GM21447 (cell line): ENCODE data around the gene IQGAP2.
"Not testable (repeated sequence)": the region's sequence is repeated elsewhere in the genome, so short reads cannot be mapped to it uniquely, and the experiment has no call there.

ENCODE experiments used
- ATAC-seq: cut with Tn5 transposase; IDR thresholded peaks from one replicate; pipeline ENCODE4 v1.9.1; 2021; ENCODE audit not compliant: unreplicated experiment

Gene IQGAP2

DNA sequence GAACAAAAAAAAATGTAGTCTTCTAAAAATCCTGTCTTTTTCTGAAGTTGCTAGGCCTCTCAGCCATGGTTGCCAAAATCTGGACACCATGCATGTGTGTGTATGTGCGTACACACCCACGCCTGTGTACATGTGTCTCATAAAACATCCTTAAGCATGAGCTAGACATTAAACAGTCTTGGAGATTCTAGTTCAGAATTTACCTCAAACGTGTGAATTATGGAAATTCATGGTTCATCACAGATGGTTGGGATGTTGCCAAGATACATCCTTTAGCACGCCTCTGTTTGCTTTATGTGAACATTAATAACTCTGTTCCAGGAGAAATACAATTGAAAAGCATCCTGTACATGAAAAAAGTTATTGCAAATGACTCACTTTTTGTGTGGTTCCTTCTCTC, 167.1 kb downstream of the IQGAP2 start:
- ATAC-seq = no peak

DNA sequence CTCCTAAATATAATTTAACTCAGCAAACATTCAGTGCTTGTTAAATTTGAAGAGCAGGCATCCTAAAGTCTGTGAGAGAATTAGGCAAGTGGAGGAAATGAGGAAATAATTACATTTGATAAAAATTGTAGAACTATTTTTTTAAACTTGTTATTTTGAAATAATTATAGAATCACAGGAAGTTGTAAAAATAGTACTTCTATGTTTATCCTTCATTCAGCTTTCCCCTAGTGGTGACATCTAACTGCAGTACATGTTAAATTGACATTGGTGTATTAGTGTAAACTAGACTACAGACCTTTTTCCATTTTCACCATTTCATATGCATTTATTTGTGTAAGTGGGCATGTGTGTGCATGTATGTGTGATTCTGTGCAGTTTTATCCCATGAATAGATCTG, 168.5 kb downstream of the IQGAP2 start:
- no peak for ATAC-seq

DNA sequence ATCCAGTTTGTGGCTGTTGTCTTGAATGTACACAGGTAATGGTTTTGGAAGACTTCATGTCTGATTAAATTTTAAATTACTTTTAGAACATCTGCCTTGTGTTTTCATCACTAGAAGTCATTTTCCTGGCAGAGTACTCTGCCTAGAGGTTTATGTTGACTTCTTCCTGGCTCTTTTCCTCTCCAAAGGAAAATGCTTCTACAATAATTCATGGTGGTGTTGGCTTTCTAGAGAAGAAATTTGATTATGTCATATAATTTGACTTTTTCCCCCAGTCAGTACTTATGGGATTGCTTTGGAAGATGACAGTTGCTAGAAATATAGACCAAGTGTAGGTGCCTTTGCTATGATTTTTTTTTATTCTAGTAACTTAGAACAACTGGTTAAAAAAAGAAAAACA, 173.4 kb downstream of the IQGAP2 start:
- ATAC-seq = no peak

DNA sequence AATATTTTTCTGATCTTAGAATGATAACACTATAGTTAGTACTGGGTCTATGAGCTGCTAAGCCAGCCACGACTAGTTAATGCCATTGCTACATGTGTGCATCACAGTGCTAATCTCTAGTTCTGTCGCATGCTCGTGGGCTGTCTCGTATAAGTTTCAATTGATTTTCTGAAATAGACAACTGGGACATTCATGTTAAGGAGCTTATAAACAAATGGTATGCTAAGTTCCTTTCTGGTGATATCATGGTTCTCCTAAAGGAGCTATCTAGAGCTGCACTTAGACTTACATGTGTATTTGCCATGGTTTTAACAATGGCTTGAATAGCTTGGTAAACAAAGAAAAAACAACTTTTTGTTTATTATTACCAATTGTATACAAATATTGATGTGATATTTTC, 173.9 kb downstream of the IQGAP2 start:
- no peak for ATAC-seq

DNA sequence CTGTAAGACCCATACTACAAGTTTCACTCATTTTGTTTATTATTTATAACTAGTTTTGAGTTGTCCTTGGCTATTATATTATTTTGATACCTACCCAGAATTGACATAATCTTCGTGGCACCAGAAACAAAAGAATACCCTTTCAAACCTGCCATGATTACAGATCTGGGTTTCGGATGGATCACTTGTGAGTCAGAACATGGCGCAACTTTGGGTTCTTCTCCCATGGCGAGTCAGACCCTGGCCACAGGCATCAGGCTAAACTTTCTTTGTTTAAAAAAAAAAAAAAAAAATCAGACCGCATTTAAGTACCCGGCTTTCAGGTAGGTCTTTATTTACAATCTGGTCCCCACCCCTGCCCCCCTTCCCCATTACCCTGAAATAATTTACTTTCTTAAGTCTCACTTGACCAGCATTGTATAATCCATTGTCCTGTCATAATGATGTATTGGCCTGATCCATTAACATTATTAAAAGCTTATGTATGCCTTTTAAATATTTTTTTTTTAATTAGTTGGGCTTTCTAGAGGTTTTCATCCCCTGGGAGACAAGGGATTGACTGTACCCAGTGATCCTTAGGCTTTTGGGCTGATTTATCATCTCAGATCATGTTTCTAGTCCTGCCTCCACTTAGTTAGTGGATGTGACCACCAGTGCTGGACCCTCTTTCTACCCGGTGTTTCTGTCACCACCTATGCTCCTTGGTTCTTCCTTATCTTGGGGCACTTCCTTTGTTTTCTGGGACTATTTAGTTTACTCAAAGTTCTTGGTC, 176.3 kb downstream of the IQGAP2 start:
- ATAC-seq = no peak

DNA sequence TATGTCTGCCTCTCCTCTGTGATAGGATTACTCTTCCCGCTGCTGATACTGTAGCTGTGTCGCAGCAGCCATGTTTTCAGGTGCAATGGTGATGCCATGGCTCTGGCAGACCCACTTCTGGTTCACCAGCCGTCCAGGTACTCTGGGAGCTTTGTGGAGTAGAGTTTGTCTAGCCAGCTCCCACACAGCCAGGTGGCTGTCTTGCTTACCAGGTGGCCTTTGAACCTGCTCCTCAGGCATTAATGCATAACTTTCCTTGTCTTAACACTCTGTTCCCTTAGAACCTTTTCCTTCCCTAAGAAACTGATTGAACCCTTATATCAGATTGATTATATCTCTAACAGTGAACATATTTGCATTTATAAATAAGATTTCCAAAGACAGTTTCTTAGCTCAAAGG, 177.9 kb downstream of the IQGAP2 start:
- no peak for ATAC-seq

DNA sequence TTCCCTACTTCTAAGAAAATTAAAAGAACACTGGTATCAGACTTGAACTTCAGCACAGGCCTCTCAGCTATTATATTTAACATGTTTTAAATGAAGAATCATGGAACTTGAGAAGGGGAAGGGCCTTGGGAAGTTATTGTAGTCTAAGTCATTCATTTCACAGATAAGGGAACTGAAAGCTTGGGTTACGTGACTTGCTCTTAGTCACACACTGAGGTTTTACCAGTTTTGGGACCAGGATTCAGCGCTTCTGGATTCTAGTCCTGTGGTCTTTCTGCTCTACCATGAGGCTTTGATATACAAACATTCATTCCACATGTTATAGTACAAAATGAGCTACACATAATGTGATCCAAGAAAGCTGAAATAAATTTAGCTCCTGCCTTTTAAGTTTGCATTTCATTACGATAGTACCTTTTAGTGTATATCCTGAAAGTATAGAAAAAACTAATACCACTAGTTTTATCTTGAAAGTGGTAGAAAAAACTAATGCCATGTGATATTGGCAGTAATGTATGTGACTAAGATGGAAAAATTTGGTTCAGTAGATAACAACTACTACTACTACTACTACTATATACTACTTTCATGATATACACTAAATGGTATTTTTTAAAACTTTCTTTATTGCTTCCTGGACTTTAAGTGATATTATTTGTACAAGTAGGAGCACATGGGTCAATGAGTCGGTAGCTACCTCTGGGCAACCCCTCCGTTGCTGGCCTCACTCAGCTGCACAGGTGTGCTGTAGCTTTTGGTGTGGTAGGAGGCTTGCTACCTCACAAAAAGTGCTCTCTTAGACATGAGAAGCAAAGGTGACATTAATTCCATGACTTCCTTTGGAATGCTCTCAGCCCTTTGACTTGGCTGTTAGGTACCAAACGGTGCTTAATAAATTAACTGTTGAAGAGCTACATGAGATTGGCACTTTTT, 179.4 kb downstream of the IQGAP2 start:
- ATAC-seq = peak; percentile 95

DNA sequence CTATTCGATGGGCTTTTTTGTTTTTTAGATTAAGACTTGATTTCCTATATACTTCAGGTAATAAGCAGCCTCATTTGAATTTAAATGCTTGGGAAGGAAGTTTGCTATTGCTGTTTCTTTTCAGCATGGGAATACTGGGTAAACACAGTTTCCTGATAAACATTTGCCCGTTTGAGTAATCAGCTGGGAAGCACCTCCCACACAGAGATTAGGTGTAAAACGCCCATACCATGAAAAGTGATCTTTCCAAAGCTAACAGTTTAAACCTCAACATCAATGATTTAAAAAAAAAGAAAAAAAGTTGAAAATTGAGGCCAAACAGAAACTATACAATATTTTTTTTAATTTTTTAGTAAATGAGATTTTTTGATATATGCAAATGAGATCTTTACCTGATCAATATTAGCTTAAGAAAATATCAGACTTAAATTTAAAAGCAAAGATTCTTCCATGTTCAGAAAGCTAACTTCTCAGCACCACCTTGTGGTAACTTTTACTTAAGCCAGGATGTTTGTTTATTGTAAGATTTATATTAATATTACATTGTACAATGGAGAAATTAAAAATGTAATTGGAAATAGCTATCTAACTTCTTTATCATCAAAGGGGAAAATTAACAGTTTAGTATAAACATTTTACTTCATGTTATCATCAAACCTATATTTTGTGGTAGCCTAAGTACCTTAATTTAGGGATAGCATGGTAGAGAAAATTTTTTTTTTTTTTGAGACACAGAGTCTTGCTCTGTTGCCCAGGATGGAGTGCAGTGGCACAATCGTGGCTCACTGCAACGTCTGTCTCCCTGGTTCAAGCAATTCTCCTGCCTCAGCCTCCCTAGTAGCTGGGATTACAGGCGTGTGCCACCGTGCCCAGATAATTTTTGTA, 180.3 kb downstream of the IQGAP2 start:
- no peak for ATAC-seq

DNA sequence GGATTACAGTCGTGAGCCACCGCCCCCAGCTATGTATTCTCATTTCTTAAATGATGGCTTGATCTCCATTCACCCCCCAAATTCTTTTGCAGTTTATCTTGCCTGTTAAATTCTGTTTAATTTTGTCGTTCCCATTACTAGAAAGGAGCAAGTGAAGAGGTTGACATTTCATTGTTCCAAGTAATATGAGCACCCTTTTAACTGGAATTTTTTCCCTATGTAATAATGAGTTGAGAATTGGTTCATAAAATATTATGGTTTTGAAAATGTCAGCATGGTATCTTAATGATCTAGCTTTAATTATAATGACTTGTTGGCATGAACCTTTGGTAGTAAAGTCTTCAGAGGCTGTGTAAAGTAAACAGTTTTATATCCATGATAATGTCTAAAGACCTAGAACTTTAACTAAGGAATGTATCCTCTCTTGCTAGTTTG, 182.7 kb downstream of the IQGAP2 start:
- ATAC-seq = no peak

DNA sequence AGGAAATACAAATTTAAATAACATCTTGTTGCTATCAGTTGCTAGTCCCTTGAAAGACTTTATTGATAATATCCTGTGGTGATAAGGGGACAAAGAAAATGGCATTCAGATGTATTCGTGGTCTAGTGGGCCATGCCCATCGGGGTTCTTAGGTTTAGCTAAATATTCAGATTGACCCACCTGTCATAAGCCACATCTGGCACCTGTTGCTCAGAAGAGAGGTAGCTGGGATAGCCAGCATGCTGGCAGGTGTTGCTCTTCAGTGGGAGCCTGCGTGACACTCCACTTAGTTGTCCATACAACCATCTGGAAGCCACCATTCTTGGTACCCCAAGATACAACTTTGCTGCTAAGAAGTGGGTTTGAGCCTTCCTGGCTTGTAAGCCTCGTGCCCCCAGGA, 183.4 kb downstream of the IQGAP2 start:
- ATAC-seq = no peak

DNA sequence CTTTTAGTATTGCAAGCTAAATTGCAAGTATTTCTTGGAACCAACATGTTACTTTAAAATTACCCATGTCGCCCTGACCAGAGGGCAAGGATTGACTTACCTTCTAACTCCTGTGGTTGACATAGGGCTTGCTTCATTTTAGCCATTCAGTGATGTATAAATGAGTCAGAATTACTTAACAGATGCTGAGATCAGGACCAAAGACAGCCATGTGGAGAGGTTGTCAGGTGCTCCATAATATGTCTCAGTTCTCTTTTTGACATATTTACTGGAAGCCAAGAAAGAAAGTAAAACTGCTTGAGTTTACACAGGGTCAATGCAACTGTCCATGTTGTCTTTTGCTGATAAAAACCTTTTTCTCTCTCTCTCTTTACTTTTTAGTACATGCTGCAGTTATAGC, 186.9 kb downstream of the IQGAP2 start:
- ATAC-seq = peak; percentile 99

DNA sequence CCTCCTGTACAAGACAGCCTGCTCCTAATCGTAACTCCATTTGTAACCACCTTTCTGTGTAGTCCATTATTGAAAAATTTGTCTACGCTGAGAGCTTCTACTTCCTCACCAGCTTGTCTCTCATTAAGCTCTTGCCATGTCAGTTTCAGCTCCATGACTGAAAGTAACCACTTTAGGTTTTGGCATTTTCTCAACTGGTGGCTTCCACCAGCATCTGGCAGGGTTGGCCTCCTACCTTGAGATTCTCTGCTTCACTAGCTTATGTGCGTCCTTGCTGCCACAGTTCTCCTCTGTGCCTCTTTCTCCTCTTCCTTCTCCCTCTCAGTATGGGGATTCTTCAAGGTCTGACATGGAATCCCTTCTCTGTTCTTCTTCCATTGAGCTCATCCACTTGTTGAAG, 188.3 kb downstream of the IQGAP2 start:
- no peak for ATAC-seq

DNA sequence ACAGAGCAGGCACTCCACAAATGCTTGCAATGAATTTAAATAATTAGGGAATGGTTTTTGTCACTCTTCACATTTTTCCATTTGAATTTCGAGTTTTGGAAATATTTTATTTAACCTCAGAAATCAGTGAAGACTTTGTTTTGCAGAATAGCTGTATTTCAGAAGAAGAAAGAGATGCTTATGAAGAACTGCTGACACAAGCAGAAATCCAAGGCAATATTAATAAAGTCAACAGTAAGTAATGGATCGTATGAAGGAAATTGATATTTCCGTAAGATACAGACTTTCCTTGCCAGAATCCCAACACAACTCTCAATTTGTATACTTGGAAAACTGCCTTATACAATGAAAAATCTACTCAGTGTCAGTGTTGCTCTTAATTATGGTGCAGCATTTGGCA, 189.6 kb downstream of the IQGAP2 start:
- no peak for ATAC-seq

DNA sequence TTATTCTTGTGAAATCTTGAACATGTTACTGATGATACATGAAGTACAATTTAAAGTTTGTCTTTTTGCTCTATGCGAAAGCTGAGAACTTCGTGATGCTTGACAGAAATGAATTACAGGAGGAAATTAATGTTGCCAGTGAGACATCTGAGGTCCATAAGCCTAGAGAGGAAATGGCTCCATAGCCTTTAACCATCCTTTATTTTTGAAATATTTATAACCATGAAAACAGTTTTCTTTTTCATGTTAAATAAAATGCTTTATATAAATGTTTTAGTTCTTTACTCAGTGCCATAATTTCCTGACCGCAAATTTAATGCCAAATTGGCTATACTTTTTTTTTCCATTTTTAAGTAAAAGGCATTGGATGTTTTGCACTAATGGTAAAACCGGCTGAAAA, 191.0 kb downstream of the IQGAP2 start:
- ATAC-seq = no peak

DNA sequence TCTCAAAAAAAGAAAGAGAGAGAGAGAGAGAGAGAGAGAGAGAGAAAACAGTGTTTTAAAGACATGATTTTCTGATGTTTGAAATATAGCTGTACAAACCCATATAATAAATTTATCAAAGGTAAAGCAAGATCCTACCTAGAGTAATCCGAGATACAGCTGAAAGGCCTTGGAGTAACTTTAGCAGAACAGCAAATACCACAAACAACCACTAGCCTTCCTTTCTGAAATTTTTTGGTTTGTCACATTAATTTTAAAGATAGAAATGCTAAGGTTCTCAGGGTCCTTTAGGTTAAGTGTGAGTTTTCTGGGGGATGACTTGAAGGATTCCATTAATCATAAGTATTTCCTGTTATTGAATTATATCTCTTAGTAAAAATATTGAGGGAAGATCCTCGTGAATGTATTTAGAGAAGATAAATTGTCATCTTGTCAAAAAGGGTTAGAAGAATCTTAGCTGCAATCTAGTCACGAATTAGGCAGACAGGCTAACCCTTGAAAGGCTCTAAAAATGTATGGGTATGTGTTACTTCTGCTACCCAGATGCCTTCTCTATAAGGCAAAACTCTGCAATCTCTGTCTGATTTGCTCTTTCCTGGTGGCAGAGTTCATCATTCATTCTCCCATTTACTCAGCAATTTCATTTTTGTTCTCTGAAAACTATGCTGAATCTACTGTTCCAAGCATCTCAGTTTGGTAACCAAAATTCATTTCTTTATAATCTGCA, 192.8 kb downstream of the IQGAP2 start:
- ATAC-seq = no peak

DNA sequence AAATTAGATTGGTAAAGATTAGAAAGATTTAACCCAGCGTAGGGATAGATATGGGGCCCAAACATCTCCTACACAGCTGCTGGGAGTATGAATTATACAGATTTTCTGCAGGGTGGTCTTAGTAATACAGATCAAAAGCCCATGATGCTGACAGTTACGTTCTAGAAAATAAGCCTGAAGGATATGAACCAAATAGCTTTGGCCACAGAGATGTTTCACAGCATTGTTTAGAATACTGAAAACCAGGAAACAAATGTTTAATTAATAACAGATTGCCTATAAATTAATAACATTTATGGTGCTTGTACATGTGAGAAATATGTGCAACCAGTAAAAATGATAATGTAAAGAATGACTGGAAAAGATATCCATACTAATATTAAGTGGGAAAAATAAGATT, 195.4 kb downstream of the IQGAP2 start:
- no peak for ATAC-seq

DNA sequence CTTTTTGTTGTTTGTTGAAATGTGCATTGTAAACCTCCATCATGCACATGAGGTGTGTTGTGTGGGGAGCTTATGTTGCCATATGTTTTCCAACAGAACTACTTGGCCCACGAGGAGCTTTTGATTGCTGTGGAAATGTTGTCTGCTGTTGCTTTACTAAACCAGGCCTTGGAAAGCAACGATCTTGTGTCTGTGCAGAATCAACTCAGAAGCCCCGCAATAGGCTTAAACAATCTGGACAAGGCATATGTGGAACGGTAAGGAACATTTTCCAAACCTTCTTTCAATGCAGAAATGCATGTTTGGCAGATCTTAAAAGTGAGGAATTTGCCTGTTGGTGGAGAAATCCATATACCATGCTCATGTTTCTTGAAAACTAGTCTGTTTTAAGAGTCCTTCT, 197.6 kb downstream of the IQGAP2 start:
- ATAC-seq = no peak

DNA sequence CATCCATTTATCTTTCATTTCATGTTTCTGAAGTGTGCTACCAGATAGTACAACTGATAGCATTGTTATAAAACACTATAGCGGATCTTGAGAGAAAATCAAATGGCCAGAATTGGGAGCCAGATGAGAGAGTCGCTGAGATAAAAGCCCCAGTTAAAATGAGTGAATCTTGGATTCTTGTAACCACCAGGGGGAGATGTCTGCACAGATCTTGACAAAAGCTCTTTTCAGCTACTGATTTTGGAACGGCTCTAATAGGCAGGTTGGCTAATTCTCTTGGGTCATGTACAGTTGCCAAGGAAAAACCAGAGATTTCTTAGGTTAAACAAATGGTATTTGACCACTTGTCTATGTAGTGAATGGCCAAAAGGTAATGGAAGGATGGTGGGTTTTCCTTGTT, 198.4 kb downstream of the IQGAP2 start:
- ATAC-seq = no peak

DNA sequence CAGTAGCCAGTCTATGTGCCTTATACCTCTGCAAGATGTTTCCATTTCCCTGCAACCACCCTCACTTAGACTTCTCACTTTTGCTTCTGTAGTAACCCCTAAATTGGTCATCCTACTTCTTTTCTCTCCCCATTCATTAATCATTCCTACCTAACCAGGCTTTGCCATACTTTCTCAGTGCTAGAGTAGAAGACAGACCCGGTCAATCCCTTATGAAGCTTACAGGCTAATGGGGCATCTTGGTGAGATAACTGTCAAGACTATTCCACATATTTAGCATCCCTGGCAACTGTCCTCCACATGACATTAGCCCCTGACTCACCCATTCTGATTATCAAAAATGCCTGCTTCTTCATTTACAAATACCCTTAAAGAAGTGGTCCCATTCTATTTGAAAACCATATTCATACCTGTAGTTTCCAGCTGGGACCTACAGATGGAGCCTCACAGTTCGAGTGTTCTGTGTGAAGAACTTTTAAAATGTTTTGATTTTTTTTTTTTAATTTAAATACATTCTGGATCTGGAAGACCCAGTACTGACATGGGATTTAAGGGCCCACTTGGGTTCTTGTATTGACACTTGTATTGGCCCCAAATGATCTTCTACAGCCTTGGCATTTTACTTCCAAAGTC, 199.1 kb downstream of the IQGAP2 start:
- ATAC-seq = no peak

DNA sequence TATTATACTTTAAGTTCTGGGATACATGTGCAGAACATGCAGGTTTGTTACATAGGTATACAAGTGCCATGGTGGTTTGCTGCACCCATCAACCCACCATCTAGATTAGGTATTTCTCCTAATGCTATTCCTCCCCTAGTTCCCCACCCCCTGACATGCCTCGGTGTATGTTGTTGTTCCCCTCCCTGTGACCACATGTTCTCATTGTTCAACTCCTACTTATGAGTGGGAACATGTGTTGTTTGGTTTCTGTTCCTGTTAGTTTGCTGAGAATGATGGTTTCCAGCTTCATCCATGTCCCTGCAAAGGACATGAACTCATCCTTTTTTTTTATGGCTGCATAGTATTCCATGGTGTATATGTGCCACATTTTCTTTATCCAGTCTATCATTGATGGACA, 200.9 kb downstream of the IQGAP2 start:
- not testable (repeated sequence) for ATAC-seq
